Astrocyte (in vitro differentiated cells and primary cell): Measurements from ENCODE around the gene SARNP.

Source experiments
- CTCF ChIP-seq: IDR thresholded peaks from 2 replicates; pipeline ENCODE4 v1.5.1; 2011; ENCODE audit warnings: low read depth, mild to moderate bottlenecking, inconsistent platforms, low read length, moderate library complexity; ENCODE audit not compliant: insufficient read depth
- EZH2 ChIP-seq: IDR thresholded peaks from 2 replicates; pipeline ENCODE4 v1.6.1; 2012; ENCODE audit warnings: mild to moderate bottlenecking, low read length, inconsistent platforms; ENCODE audit not compliant: insufficient read depth

GRCh38 chr12:55743406-55744339 lies 73.9 kb downstream of the SARNP start:
- no peak for TF ChIP-seq EZH2
- TF ChIP-seq CTCF = no peak
